ENCODE results near the gene DDX17. TPM values are rescaled to one million over a fixed set of nuclear protein-coding genes. Genes with fewer than 3 reads are reported as not detected.

DDX17 gene
- total RNA-seq, 2 experiments from 2014 or later: 259 to 328 TPM

Other genes starting within 250 kb of the DDX17 start
- 10 to 100 TPM; 16.0 to 19.8 TPM for gene TMEM184B, start 233.3 kb downstream of the DDX17 start, total RNA-seq
- 100 to 1,000 TPM; 117 to 145 TPM for gene CSNK1E, start 188.9 kb downstream of the DDX17 start, total RNA-seq
- gene KCNJ4, start 51.1 kb downstream of the DDX17 start, total RNA-seq: not detected
- 1 to 10 TPM in 1 of 2 experiments, under 1 TPM in 1; 0.84 to 1.1 TPM for gene KDELR3, start 38.2 kb downstream of the DDX17 start, total RNA-seq
- gene DMC1, start 63.9 kb upstream of the DDX17 start, total RNA-seq: 10 to 100 TPM; 16.3 to 18.9 TPM
- under 1 TPM; 0.30 to 0.63 TPM for gene FAM227A, start 150.1 kb upstream of the DDX17 start, total RNA-seq
- gene CBY1, start 150.3 kb upstream of the DDX17 start, total RNA-seq: 10 to 100 TPM in 1 of 2 experiments, 1 to 10 TPM in 1; 9.8 to 11.6 TPM
- gene TOMM22, start 175.6 kb upstream of the DDX17 start, total RNA-seq: 100 to 1,000 TPM; 146 to 155 TPM
- gene JOSD1, start 194.6 kb upstream of the DDX17 start, total RNA-seq: 10 to 100 TPM; 68.0 to 77.7 TPM
- 10 to 100 TPM; 88.6 to 92.8 TPM for gene GTPBP1, start 199.6 kb upstream of the DDX17 start, total RNA-seq
- gene SUN2, start 249.7 kb upstream of the DDX17 start, total RNA-seq: 100 to 1,000 TPM in 1 of 2 experiments, 10 to 100 TPM in 1; 87.2 to 102 TPM

Data from activated CD4-positive, alpha-beta T cell treated with anti-CD3 and anti-CD28 coated beads for 36 hours (primary cell).